BLaER1 (cell line): Measurements from ENCODE around the gene RFNG.

Experiments
- H3K27ac ChIP-seq: shearing (Covaris generic); formaldehyde crosslinking; 2 replicates; pipeline ENCODE4 v1.8.1; 2022
- H3K27me3 ChIP-seq: shearing (Covaris generic); formaldehyde crosslinking; 2 replicates; pipeline ENCODE4 v1.8.1; 2022
- H3K36me3 ChIP-seq: shearing (Covaris generic); formaldehyde crosslinking; 2 replicates; pipeline ENCODE4 v1.8.1; 2022
- H3K4me1 ChIP-seq: shearing (Covaris generic); formaldehyde crosslinking; 2 replicates; pipeline ENCODE4 v1.8.1; 2022
- H3K4me2 ChIP-seq: shearing (Covaris generic); formaldehyde crosslinking; 2 replicates; pipeline ENCODE4 v1.8.1; 2022
- H3K4me3 ChIP-seq: shearing (Covaris generic); formaldehyde crosslinking; 2 replicates; pipeline ENCODE4 v1.8.1; 2022
- H3K9ac ChIP-seq: shearing (Covaris generic); formaldehyde crosslinking; 2 replicates; pipeline ENCODE4 v1.8.1; 2022
- H3K9me3 ChIP-seq: shearing (Covaris generic); formaldehyde crosslinking; 2 replicates; pipeline ENCODE4 v1.8.1; 2022
- H4K20me1 ChIP-seq: shearing (Covaris generic); formaldehyde crosslinking; 2 replicates; pipeline ENCODE4 v1.8.1; 2022
- Cebpa-rat ChIP-seq: shearing (Covaris generic); IDR thresholded peaks from 2 replicates; pipeline ENCODE4 v1.8.1; 2022

Gene RFNG

GRCh38 chr17:82077617-82078358 lies 26.2 kb upstream of the RFNG start:
- peaks cover 61% of the 10 kb centered on the region for H3K36me3 ChIP-seq
- no peak overlapping the region for H3K27ac ChIP-seq
- no peak overlapping the region for H3K4me2 ChIP-seq
- H4K20me1 ChIP-seq = peaks cover 47% of the 10 kb centered on the region
- H3K27me3 ChIP-seq = no peaks in the 10 kb centered on the region
- H3K9ac ChIP-seq = no peak overlapping the region
- no peak overlapping the region for H3K4me3 ChIP-seq
- no peak for TF ChIP-seq Cebpa-rat
- no peaks in the 10 kb centered on the region for H3K9me3 ChIP-seq
- H3K4me1 ChIP-seq = peaks cover 33% of the 10 kb centered on the region

- Histone ChIP-seq H3K36me3 (peaks cover 53% of the 10 kb centered on the region), H3K27me3 (no peaks in the 10 kb centered on the region), H4K20me1 (peaks cover 39% of the 10 kb centered on the region), H3K9me3 (no peaks in the 10 kb centered on the region), H3K27ac (peak overlapping the region; percentile 26; the same call in 1 of the 2 replicates), H3K4me2 (peak overlapping the region; percentile 48), H3K9ac (no peak overlapping the region), H3K4me3 (no peak overlapping the region), H3K4me1 (peaks cover 33% of the 10 kb centered on the region)
- TF ChIP-seq Cebpa-rat = no peak
Measured at GRCh38 chr17:82076785-82077591, 25.4 kb upstream of the RFNG start.

GRCh38 chr17:82076018-82076784 lies 24.6 kb upstream of the RFNG start:
- Histone ChIP-seq H3K4me1 (peaks cover 33% of the 10 kb centered on the region), H3K9me3 (no peaks in the 10 kb centered on the region), H3K4me3 (no peak overlapping the region), H3K4me2 (peak overlapping the region; percentile 48), H4K20me1 (peaks cover 34% of the 10 kb centered on the region), H3K9ac (no peak overlapping the region), H3K27ac (peak overlapping the region; percentile 26; the same call in 1 of the 2 replicates), H3K36me3 (peaks cover 47% of the 10 kb centered on the region), H3K27me3 (no peaks in the 10 kb centered on the region)
- no peak for TF ChIP-seq Cebpa-rat

GRCh38 chr17:82073446-82073845 lies 21.8 kb upstream of the RFNG start:
- Histone ChIP-seq H3K27me3 (no peaks in the 10 kb centered on the region), H3K9me3 (no peaks in the 10 kb centered on the region), H3K4me1 (peaks cover 33% of the 10 kb centered on the region), H3K4me3 (no peak overlapping the region), H4K20me1 (peaks cover 10% of the 10 kb centered on the region; the same call in 1 of the 2 replicates), H3K4me2 (no peak overlapping the region), H3K36me3 (peaks cover 21% of the 10 kb centered on the region), H3K9ac (no peak overlapping the region), H3K27ac (no peak overlapping the region)
- no peak for TF ChIP-seq Cebpa-rat

- H4K20me1 ChIP-seq = peaks cover 4% of the 10 kb centered on the region; the same call in 1 of the 2 replicates
- H3K4me1 ChIP-seq = peaks cover 33% of the 10 kb centered on the region
- H3K9ac ChIP-seq = no peak overlapping the region
- no peak overlapping the region for H3K4me2 ChIP-seq
- H3K9me3 ChIP-seq = no peaks in the 10 kb centered on the region
- H3K4me3 ChIP-seq = no peak overlapping the region
- no peaks in the 10 kb centered on the region for H3K27me3 ChIP-seq
- no peak for TF ChIP-seq Cebpa-rat
- H3K27ac ChIP-seq = no peak overlapping the region
- peaks cover 15% of the 10 kb centered on the region for H3K36me3 ChIP-seq
Measured at GRCh38 chr17:82072827-82073226, 21.2 kb upstream of the RFNG start.

- Histone ChIP-seq H3K9me3 (no peaks in the 10 kb centered on the region), H3K4me2 (no peak overlapping the region), H3K27me3 (no peaks in the 10 kb centered on the region), H3K9ac (no peak overlapping the region), H3K36me3 (no peaks in the 10 kb centered on the region), H3K27ac (no peak overlapping the region), H4K20me1 (no peaks in the 10 kb centered on the region), H3K4me1 (peaks cover 32% of the 10 kb centered on the region), H3K4me3 (no peak overlapping the region)
- no peak for TF ChIP-seq Cebpa-rat
Measured at GRCh38 chr17:82070611-82071010, 19.0 kb upstream of the RFNG start.

GRCh38 chr17:82065638-82066303 lies 14.2 kb upstream of the RFNG start, which contains the start of gene DUS1L:
DUS1L (minus strand) TSS chr17:82065804; CDS start chr17:82065059, 745 bp downstream.
- peak within 1 kb of the TSS; percentile 95 for H3K9ac ChIP-seq
- H3K9me3 ChIP-seq = no peaks in the 10 kb centered on the region
- peak within 1 kb of the TSS; percentile 96 for H3K4me3 ChIP-seq
- H3K4me2 ChIP-seq = peak within 1 kb of the TSS; percentile 99
- TF ChIP-seq Cebpa-rat = no peak
- peak within 1 kb of the TSS; percentile 92 for H3K27ac ChIP-seq
- peaks cover 37% of the 10 kb centered on the region for H3K36me3 ChIP-seq
- peaks cover 34% of the 10 kb centered on the region for H3K4me1 ChIP-seq
- peaks cover 33% of the 10 kb centered on the region for H4K20me1 ChIP-seq
- H3K27me3 ChIP-seq = no peaks in the 10 kb centered on the region

- no peak for TF ChIP-seq Cebpa-rat
- H3K4me1 ChIP-seq = peaks cover 39% of the 10 kb centered on the region
- no peaks in the 10 kb centered on the region for H3K9me3 ChIP-seq
- peaks cover 39% of the 10 kb centered on the region for H4K20me1 ChIP-seq
- peak overlapping the region; percentile 99 for H3K4me2 ChIP-seq
- peaks cover 42% of the 10 kb centered on the region for H3K36me3 ChIP-seq
- no peaks in the 10 kb centered on the region for H3K27me3 ChIP-seq
- H3K9ac ChIP-seq = peak overlapping the region; percentile 95
- H3K27ac ChIP-seq = peak overlapping the region; percentile 92
- peak overlapping the region; percentile 96 for H3K4me3 ChIP-seq
Measured at GRCh38 chr17:82065193-82065637, 13.6 kb upstream of the RFNG start.
